Adrenal gland (tissue), 12 donors: ENCODE results near the gene NFKBIB. TPM values are rescaled to one million over a fixed set of nuclear protein-coding genes. Genes with fewer than 3 reads are reported as not detected.

ENCODE experiments used
- DNase-seq, 7 donors: peaks; one replicate each; pipeline ENCODE4 v3.0.0-alpha.2; 2019 to 2020
- H3K27ac ChIP-seq, 5 donors: fragments of 200-600 bp; sonication (generic) in 4 of 5; 1 replicate in 3 of 5; 2 replicates in 2 of 5; pipeline versions ENCODE4 v1.5.1 to v1.8.0; 2016 to 2020; ENCODE audit warnings: mild to moderate bottlenecking in 1 of 5
- H3K27me3 ChIP-seq: fragments of 200-600 bp; 2 replicates; pipeline ENCODE4 v1.8.0; 2021
- H3K36me3 ChIP-seq, 2 donors: fragments of 200-600 bp; replicated peaks in 1 of 2; 1 replicate in 1 of 2; 2 replicates in 1 of 2; pipeline versions ENCODE4 v1.5.1 to v1.8.0; 2018 to 2022
- H3K4me1 ChIP-seq, 2 donors: fragments of 200-600 bp; replicated peaks in 1 of 2; 1 replicate in 1 of 2; 2 replicates in 1 of 2; pipeline versions ENCODE4 v1.5.1 to v1.8.0; 2018 to 2021
- H3K4me3 ChIP-seq, 4 donors: fragments of 200-600 bp; sonication (generic) in 3 of 4; one replicate each; pipeline ENCODE4 v1.5.1; 2016 to 2018
- H3K9me3 ChIP-seq, 3 donors: fragments of 200-600 bp; sonication (generic) in 1 of 3; replicated peaks in 1 of 3; 1 replicate in 2 of 3; 2 replicates in 1 of 3; pipeline versions ENCODE4 v1.5.1 to v1.8.0; 2016 to 2021
- CTCF ChIP-seq, 6 experiments: fragments of 450-650 bp in 4 of 6; fragments of 200-600 bp in 2 of 6; sonication (generic) in 1 of 6; IDR thresholded peaks; 1 replicate in 5 of 6; 2 replicates in 1 of 6; pipeline versions ENCODE4 v1.5.1 to v1.8.0; 2016 to 2021; ENCODE audit warnings: antibody characterized with exemption in 6 of 6, mild to moderate bottlenecking in 2 of 6, moderate library complexity in 1 of 6
- POLR2A ChIP-seq, 2 donors: fragments of 450-650 bp; IDR thresholded peaks; one replicate each; pipeline ENCODE4 v1.6.1; 2017; ENCODE audit warnings: antibody characterized with exemption in 2 of 2, mild to moderate bottlenecking in 2 of 2, moderate library complexity in 1 of 2
- WGBS, 4 donors: extraction: QIAGEN DNeasy Blood & Tissue Kit in 2 of 4; methylation state at CpG; one replicate each; pipeline versions ENCODE4 v1.1.5 to v1.1.7; 2013 to 2017; 5-methylcytosine and 5-hydroxymethylcytosine counted together
- intact Hi-C, 2 donors: fragments of 100-400 bp; cut with DNase I; formaldehyde crosslinking; loops; one replicate each; pipeline versions ENCODE4 v1.14.1 to v1.15.0; 2022 to 2023
- polyA plus RNA-seq, 3 donors: library from polyadenylated mRNA; stranded (reverse); fragments of 200-250 nt in 2 of 3; fragments of 350-450 nt in 1 of 3; fragmentation: Illumina TruSeq in 1 of 3; extraction: RNeasy Lipid Tissue Mini Kit (QIAGEN cat#74804) in 1 of 3; gene quantifications; one replicate each; pipeline ENCODE4 v1.2.3, GENCODE V29; 2013 to 2014
- total RNA-seq, 9 donors: library from RNA; depleted of rRNA in 4 of 9; stranded (reverse); fragments of >200 nt in 4 of 9; fragments of 120-200 nt in 1 of 9; fragmentation: NEBNext Ultra II Directional in 1 of 9; extraction: Animal tissue kit (Norgen Biotek cat#: 25700) in 1 of 9; gene quantifications; one replicate each; pipeline versions ENCODE4 v1.1.0 to v1.2.4, GENCODE V29; 2013 to 2023
- donor health status: healthy with polysubstance abuse.
- donor health status: Bipolar disorder and iron deficiency.
- donor health status: DM: yes; HTN: yes; CAD: no.
- donor health status: DM: no; HTN: no; CAD: no.
- donor health status: DM: no; HTN: no; CAD: no.
- donor health status: DM: yes; HTN: yes; CAD: no.

The NFKBIB gene
- total and polyA plus RNA-seq, 12 donors: 12.4 to 73.0 (median 31.7) TPM

GRCh38 chr19:38908911-38909310 lies 9.1 kb downstream of the NFKBIB start:
- H3K4me3 ChIP-seq: no peak overlapping the region
- H3K36me3 ChIP-seq: peaks cover 0 to 26% of the 10 kb centered on the region in 2 donors
- TF ChIP-seq POLR2A (IDR thresholded peaks at IDR 0.05) (no peak), CTCF (IDR thresholded peaks at IDR 0.05) (no peak)
- H3K27ac ChIP-seq: no peak overlapping the region
- no peaks in the 10 kb centered on the region for H3K4me1 ChIP-seq
- intact Hi-C loops: no loop called here
- WGBS, 4 donors: 87 to 88% (median 87%) methylated on average over 6 to 10 of the region's 10 CpGs
- no peaks in the 10 kb centered on the region for H3K27me3 ChIP-seq
- DNase-seq: no peak
- no peaks in the 10 kb centered on the region for H3K9me3 ChIP-seq

- H3K4me3 ChIP-seq: no peak overlapping the region
- peaks cover 0 to 15% of the 10 kb centered on the region in 2 donors for H3K36me3 ChIP-seq
- H3K4me1 ChIP-seq: no peaks in the 10 kb centered on the region
- WGBS, 4 donors: 93 to 97% (median 96%) methylated on average over 9 to 12 of the region's 12 CpGs
- H3K27ac ChIP-seq: no peak overlapping the region
- no peaks in the 10 kb centered on the region for H3K9me3 ChIP-seq
- intact Hi-C loops: loop anchor here (10.0 kb wide), 2 partner anchors 276 to 286 kb away; no protein-coding TSS in a partner anchor
- H3K27me3 ChIP-seq: no peaks in the 10 kb centered on the region
- TF ChIP-seq POLR2A (IDR thresholded peaks at IDR 0.05) (no peak), CTCF (IDR thresholded peaks at IDR 0.05) (no peak)
- no peak for DNase-seq
Measured at GRCh38 chr19:38910488-38910887, 10.7 kb downstream of the NFKBIB start.

- Histone ChIP-seq H3K9me3 (no peaks in the 10 kb centered on the region), H3K27ac (no peak overlapping the region), H3K4me3 (no peak overlapping the region), H3K36me3 (peaks cover 0 to 7% of the 10 kb centered on the region in 2 donors), H3K4me1 (no peaks in the 10 kb centered on the region), H3K27me3 (no peaks in the 10 kb centered on the region)
- intact Hi-C loops: loop anchor here (10.0 kb wide), 2 partner anchors 277 to 287 kb away; no protein-coding TSS in a partner anchor
- DNase-seq: no peak
- TF ChIP-seq POLR2A (IDR thresholded peaks at IDR 0.05) (no peak), CTCF (IDR thresholded peaks at IDR 0.05) (no peak)
- 52 to 94% (median 69%) methylated on average over 3 to 16 of the region's 16 CpGs for WGBS, 4 donors
Measured at GRCh38 chr19:38911388-38912001, 11.7 kb downstream of the NFKBIB start.

DNA sequence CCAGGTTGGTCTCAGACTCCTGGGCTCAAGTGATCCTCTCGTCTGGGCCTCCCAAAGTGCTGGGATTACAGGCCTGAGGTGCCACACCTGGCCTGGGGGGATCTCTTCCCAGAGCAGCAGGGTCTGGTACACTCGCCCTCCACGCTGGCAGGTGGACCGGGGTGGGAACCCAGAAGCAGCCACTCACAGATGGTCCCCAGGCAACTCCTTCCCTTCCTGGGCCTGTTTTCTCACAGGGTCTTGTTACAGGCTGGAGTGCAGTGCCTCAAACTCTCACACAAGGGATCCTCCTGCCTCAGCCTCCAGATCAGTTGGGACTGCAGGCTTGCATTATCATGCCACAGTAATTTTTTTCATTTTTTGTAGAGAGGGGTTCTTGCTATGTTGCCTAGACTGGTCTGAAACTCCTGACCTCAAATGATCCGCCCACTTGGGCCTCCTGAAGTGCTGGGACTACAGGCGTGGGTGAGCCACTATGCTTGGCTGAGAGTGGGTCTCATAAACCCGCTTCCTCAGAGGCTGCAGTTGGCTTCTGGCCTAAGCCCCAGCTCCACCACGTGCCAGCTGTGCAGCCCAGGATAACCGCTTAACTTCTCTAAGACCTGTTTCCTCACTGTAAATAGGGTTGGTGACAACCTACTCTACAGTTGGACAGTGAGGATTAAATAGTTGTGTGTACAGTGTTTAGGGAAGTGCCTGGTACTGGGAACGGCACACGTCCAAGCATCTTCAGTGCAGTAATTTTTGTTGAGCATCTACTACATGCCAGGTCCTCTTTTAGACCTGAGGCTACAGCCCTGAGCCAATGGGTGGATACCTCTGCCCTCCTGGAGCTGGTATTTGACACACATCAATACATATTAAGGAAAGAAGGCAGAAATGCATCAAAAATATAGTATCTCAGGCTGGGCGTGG lies 13.1 kb downstream of the NFKBIB start:
- no peak for TF ChIP-seq POLR2A (IDR thresholded peaks at IDR 0.05)
- no peak for TF ChIP-seq CTCF (IDR thresholded peaks at IDR 0.05)
- H3K4me1 ChIP-seq: no peaks in the 10 kb centered on the region
- intact Hi-C loops: loop anchor here (10.0 kb wide), 2 partner anchors 278 to 288 kb away; no protein-coding TSS in a partner anchor
- H3K27me3 ChIP-seq: no peaks in the 10 kb centered on the region
- H3K9me3 ChIP-seq: no peaks in the 10 kb centered on the region
- no peak overlapping the region for H3K4me3 ChIP-seq
- WGBS, 4 donors: 71 to 83% (median 82%) methylated on average over 8 to 12 of the region's 12 CpGs
- no peaks in the 10 kb centered on the region for H3K36me3 ChIP-seq
- H3K27ac ChIP-seq: no peak overlapping the region
- DNase-seq: no peak
